Endothelial cell of umbilical vein (primary cell): ENCODE measurements around the gene ATXN1. TPM values are rescaled to one million over a fixed set of nuclear protein-coding genes. Genes with fewer than 3 reads are reported as not detected.

Experiments used
- BruUV-seq: library from RNA; stranded (reverse); fragments of 400-500 nt; replicated peaks from 2 replicates; lab custom pipeline; 2021; lab: Mats Ljungman, UMichigan
- CTCF ChIA-PET: fragments of 300-600, 350-600 bp; sonication (Branson Sonifier 250); formaldehyde crosslinking; loops from one replicate; lab custom pipeline; 2021; ENCODE audit warnings: antibody characterized with exemption, inconsistent platforms; lab: Charles Lee
- POLR2A ChIA-PET: fragments of 300-600, 350-600 bp; sonication (Branson Sonifier 250); formaldehyde crosslinking; loops from one replicate; lab custom pipeline; 2021; ENCODE audit warnings: antibody characterized with exemption, inconsistent platforms; lab: Charles Lee
- DNase-seq: peaks from one replicate; pipeline ENCODE4 v3.0.0-alpha.2; 2011; ENCODE audit warnings: low read depth, low spot score
- FAIRE-seq: peaks from 2 replicates; lab custom pipeline; 2011; peaks lifted over from hg19 to GRCh38; lab: Jason Lieb, UNC
- H2AFZ ChIP-seq: 2 replicates; pipeline ENCODE4 v1.6.0; 2012; ENCODE audit warnings: low read depth, low read length, control low read depth, inconsistent platforms
- H3K27ac ChIP-seq: 2 replicates; pipeline ENCODE4 v1.5.1; 2011; ENCODE audit warnings: low read depth, mild to moderate bottlenecking, control low read depth, low read length, moderate library complexity; ENCODE audit not compliant: insufficient read depth
- H3K27me3 ChIP-seq, 2 experiments: 2 replicates each; pipeline versions ENCODE4 v1.6.0 to v1.6.1; 2011; ENCODE audit warnings: low read length in 2 of 2, mixed read lengths in 1 of 2; ENCODE audit not compliant: control insufficient read depth in 2 of 2, insufficient read depth in 2 of 2
- H3K36me3 ChIP-seq, 2 experiments: 2 replicates in 1 of 2; 3 replicates in 1 of 2; pipeline ENCODE4 v1.5.1; 2011; ENCODE audit warnings: low read length in 2 of 2, mild to moderate bottlenecking in 1 of 2, moderate library complexity in 1 of 2; ENCODE audit not compliant: control insufficient read depth in 2 of 2, insufficient read depth in 2 of 2; ENCODE audit errors: extremely low read depth in 1 of 2
- H3K4me1 ChIP-seq: 3 replicates; pipeline ENCODE4 v1.5.1; 2011; ENCODE audit warnings: mild to moderate bottlenecking, low read length; ENCODE audit not compliant: control insufficient read depth, insufficient read depth; ENCODE audit errors: extremely low read depth
- H3K4me2 ChIP-seq: 2 replicates; pipeline ENCODE4 v1.6.1; 2011; ENCODE audit warnings: low read length, control low read depth, mixed read lengths; ENCODE audit not compliant: insufficient read depth
- H3K4me3 ChIP-seq, 3 experiments: fragments of 200-600 bp in 1 of 3; sonication (generic), shearing (Covaris generic) in 1 of 3; replicated peaks in 1 of 3; 2 replicates each; pipeline ENCODE4 v1.5.1; 2011 to 2016; ENCODE audit warnings: control low read depth in 3 of 3, low read length in 3 of 3, mild to moderate bottlenecking in 2 of 3, inconsistent platforms in 1 of 3, low read depth in 1 of 3, moderate library complexity in 1 of 3; ENCODE audit not compliant: insufficient read depth in 1 of 3
- H3K79me2 ChIP-seq: 2 replicates; pipeline ENCODE4 v1.6.0; 2012; ENCODE audit warnings: low read length, inconsistent platforms; ENCODE audit not compliant: control insufficient read depth, insufficient read depth
- H3K9ac ChIP-seq: replicated peaks from 2 replicates; pipeline ENCODE3; 2011; ENCODE audit warnings: low read length, control low read depth; ENCODE audit not compliant: insufficient read depth; ENCODE audit errors: extremely low read depth
- H3K9me1 ChIP-seq: replicated peaks from 3 replicates; pipeline ENCODE4 v1.6.0; 2011; ENCODE audit warnings: mild to moderate bottlenecking, low read length; ENCODE audit not compliant: control insufficient read depth, insufficient read depth; ENCODE audit errors: extremely low read depth
- H3K9me3 ChIP-seq: replicated peaks from 2 replicates; pipeline ENCODE4 v1.5.1; 2012; ENCODE audit warnings: low read length, inconsistent platforms; ENCODE audit not compliant: control insufficient read depth, insufficient read depth
- H4K20me1 ChIP-seq: replicated peaks from 2 replicates; pipeline ENCODE3; 2011; ENCODE audit warnings: mild to moderate bottlenecking, low read length; ENCODE audit not compliant: control insufficient read depth, insufficient read depth; ENCODE audit errors: extremely low read depth
- CTCF ChIP-seq, 2 donors: IDR thresholded peaks; 1 replicate in 1 of 2; 2 replicates in 1 of 2; pipeline ENCODE4 v1.5.1; 2011; ENCODE audit warnings: low read length in 2 of 2, mild to moderate bottlenecking in 2 of 2, moderate library complexity in 2 of 2, control low read depth in 1 of 2, inconsistent platforms in 1 of 2, low read depth in 1 of 2; ENCODE audit not compliant: insufficient read depth in 1 of 2; ENCODE audit errors: extremely low read depth in 1 of 2
- EZH2 ChIP-seq: IDR thresholded peaks from 2 replicates; pipeline ENCODE4 v1.6.1; 2012; ENCODE audit warnings: borderline replicate concordance, low read depth, mild to moderate bottlenecking, moderate library complexity, low read length, inconsistent platforms; ENCODE audit not compliant: severe bottlenecking
- FOS ChIP-seq: IDR thresholded peaks from 2 replicates; pipeline ENCODE4 v1.6.1; 2011; ENCODE audit warnings: mild to moderate bottlenecking, low read length, moderate library complexity, borderline replicate concordance; ENCODE audit not compliant: insufficient read depth
- GATA2 ChIP-seq: IDR thresholded peaks from 2 replicates; pipeline ENCODE4 v1.7.0; 2011; ENCODE audit warnings: low read depth, mild to moderate bottlenecking, moderate library complexity, mixed read lengths, low read length; ENCODE audit not compliant: insufficient read length, insufficient read depth
- JUN ChIP-seq: IDR thresholded peaks from 2 replicates; pipeline ENCODE4 v1.6.1; 2011; ENCODE audit warnings: borderline replicate concordance, low read depth; ENCODE audit not compliant: insufficient read length, insufficient read depth
- MAX ChIP-seq: IDR thresholded peaks from 2 replicates; pipeline ENCODE4 v1.6.1; 2011; ENCODE audit not compliant: insufficient read depth, insufficient read length
- MYC ChIP-seq: IDR thresholded peaks from one replicate; pipeline ENCODE4 v1.6.1; 2011; ENCODE audit warnings: mild to moderate bottlenecking, low read depth, low read length
- POLR2A ChIP-seq: IDR thresholded peaks from 2 replicates; pipeline ENCODE4 v1.6.1; 2012; ENCODE audit warnings: low read depth, mild to moderate bottlenecking, control low read depth, low read length
- POLR2AphosphoS5 ChIP-seq: IDR thresholded peaks from 2 replicates; pipeline ENCODE4 v1.6.1; 2012; ENCODE audit warnings: low read depth, mild to moderate bottlenecking, control low read depth, low read length, moderate library complexity; ENCODE audit not compliant: insufficient read depth
- dilution Hi-C: fragments of 300-500 bp; cut with MboI; formaldehyde crosslinking; loops from one replicate; pipeline ENCODE4 v1.15.0; 2019; ENCODE audit warnings: low sequenced_read_pairs; ENCODE audit not compliant: extremely low pct_ligation_motif_present
- intact Hi-C: fragments of 100-400 bp; cut with micrococcal nuclease; formaldehyde crosslinking; loops from one replicate; pipeline ENCODE4 v1.10.0; 2022
- polyA plus RNA-seq, 4 experiments: library from polyadenylated mRNA; depleted of rRNA in 3 of 4; stranded (reverse) in 3 of 4; unstranded in 1 of 4; fragments of >200 nt; gene quantifications; 2 replicates each; pipeline versions ENCODE4 v1.2.1 to v1.2.3, GENCODE V29; 2011 to 2012; ENCODE audit warnings: missing spikeins in 1 of 4
- total RNA-seq: library from RNA; stranded (reverse); gene quantifications from 2 replicates; pipeline ENCODE4 v1.2.3, GENCODE V29; 2021

Gene ATXN1
- total and polyA plus RNA-seq, 2 donors (not counting 3 experiments of a cell fraction or from before 2014, with no cell fraction given): 16.4 to 33.0 TPM

- Histone ChIP-seq H3K27ac (no peak overlapping the region), H3K27me3 (no peaks in the 10 kb centered on the region), H4K20me1 (no peaks in the 10 kb centered on the region), H3K4me1 (no peaks in the 10 kb centered on the region), H3K9me1 (no peaks in the 10 kb centered on the region), H3K9me3 (no peaks in the 10 kb centered on the region), H3K9ac (no peak overlapping the region), H2AFZ (no peak overlapping the region), H3K36me3 (no peaks in the 10 kb centered on the region), H3K4me2 (no peak overlapping the region), H3K4me3 (no peak overlapping the region), H3K79me2 (no peaks in the 10 kb centered on the region)
- dilution Hi-C loops: no loop called here
- TF ChIP-seq JUN (no peak), CTCF (IDR thresholded peaks at IDR 0.05; ENCODE audit: extremely low read depth in 1 of 2, insufficient read depth in 1 of 2, low read depth in 1 of 2, low read length in 2 of 2) (no peak), FOS (no peak), MAX (no peak), POLR2AphosphoS5 (no peak), GATA2 (no peak), EZH2 (no peak), MYC (no peak), POLR2A (no peak)
- ChIA-PET POLR2A (no interaction called here), CTCF (interaction anchor here (1.2 kb wide), 1 partner anchor 131 kb away, joined by 3 read pairs; no protein-coding TSS in a partner anchor)
- DNase-seq (no peak), FAIRE-seq (no peak)
- intact Hi-C loops: no loop called here
- no TSS peak for BruUV-seq
Observed at GRCh38 chr6:16633465-16633864, 127.8 kb downstream of the ATXN1 start.
